Stimulated activated CD4-positive, alpha-beta T cell treated with anti-CD3 and anti-CD28 coated beads, Interleukin-2, amount 100 ng/mL, for 24 hours (primary cell): ENCODE data around the gene TTLL7.

ENCODE experiments used
- DNase-seq, 2 donors: peaks; one replicate each; pipeline ENCODE4 v3.0.0-alpha.2; 2020

Gene TTLL7

DNA sequence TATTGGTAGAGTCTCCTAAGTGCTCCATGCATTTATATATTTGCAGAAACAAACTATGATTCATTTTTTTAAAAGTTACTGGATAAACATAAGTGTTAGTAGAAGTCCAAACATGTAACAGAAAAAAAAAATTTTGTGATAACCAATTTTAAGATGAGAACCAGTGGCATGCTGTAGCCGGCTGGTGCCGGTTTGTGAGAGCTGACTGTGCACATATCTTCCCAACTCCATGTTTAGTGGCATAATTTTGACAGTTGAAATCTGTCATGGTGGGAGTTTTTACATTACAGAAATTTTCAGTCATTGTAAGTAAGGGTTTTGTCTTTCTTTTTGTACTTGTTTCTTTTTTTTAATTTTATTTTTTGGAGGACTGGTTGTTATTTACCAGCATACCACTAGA lies 141.2 kb downstream of the TTLL7 start:
- DNase-seq = no peak

DNA sequence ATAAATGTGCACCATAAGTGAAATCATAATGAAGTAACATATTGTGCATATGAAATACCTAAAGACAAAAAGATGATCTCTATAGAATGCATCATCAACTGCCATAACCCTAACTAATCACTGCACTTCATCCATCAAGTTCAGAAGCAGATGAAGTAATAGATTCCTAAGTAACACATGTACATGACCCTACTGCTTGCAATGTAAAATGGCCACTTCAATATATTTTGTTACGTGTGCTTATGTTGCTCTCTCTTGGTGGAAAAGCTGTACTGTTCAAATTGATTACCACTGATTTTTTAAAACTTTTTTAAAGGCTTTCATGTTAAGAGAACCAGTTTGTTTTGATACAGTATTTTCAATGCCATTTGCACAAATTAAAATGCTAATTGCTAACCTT lies 141.8 kb downstream of the TTLL7 start:
- no peak for DNase-seq

DNA sequence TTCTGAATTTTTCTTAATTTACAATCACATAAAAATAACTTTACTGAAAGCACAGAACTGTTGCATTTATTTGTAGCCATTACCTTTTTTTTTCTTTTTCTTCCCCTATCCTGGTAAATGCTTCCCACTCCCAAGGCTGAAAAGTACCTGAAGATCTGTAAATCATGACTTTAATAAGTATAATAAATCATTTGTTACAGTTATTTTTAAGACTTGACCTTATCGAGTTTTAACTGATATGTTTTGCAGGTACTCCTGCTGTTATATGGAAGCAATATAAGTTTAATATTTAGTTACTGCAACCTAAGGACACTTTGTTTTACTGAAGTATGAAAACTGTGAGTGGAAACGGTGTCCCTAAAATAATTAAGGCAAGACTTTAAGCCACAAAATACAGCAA lies 142.6 kb downstream of the TTLL7 start:
- no peak for DNase-seq

DNA sequence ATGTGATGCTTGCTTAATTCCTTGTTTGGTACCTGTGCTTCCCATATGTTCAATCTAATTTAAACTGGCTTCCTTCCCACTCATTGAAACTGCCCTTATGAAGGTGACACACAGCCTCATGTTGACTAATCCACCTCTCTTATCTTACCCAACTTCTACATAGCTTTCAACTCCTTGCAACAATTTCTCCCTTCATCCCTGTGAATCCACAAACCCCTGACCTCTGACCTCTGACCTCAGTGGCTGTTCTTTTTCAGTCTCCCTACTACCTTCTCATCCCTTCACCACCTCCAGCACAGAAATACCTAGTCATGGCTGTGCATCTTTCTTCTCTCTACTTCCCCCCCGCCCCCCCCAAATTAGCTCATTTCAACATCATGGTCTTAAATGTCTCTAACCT lies 144.5 kb downstream of the TTLL7 start:
- no peak for DNase-seq

DNA sequence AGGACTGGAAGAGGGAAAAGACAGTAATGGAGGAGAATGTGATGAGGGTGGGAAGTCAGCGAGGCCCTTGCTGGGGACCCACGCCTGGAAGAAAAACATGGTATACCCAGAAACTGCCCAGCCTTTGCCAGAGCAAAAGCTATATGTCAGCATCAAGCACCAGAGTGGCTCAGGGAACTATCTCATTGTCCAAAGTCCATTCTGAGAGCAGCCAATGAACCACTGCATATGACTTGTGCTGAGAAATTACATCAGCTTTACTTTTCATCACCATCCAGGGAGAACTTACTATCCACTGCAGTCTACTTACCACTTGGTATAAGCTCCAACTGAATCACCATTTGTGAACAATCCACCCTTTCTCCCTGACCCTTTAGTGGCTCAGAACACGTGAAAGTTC lies 148.1 kb downstream of the TTLL7 start:
- DNase-seq = no peak

DNA sequence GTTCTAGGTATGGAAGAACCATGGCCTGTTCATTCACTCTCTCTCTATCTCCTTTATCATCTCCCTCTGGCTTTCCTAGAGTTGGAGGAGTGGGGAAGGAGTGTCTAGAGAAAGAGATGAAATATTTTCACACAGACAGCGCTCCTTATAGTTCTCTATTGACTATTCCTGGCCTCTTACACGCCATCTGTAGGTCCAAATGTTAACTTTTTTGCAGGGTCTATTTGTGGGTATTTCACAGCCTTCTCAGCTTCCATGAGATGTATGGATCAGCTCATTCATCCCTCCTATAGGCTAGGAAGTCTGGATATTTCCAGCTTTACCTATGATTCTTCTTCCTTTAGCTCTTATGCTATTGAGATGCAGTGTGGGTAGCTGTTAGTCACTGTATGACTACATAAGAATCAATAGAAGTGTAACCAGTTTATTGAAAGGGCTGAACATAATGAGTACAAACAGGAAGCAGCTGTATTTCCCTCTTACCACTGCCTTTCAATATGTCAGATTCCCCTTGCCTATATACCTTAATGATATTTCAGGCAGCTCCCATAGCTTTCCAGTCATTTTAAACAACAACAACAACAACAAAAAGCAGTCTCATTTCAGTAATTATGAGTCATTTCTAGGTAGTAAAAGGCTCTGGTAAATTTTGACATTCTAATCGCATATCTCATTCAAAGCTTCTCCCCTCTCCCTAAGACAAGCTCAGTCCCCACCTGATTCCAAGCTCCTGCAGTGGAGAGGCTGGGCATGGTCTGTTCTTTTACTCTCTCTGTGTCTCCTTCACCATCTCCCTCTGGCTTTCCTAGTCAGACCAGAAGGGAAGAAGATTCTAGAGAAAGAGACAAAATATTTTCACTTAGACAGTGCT lies 149.5 kb downstream of the TTLL7 start:
- no peak for DNase-seq

DNA sequence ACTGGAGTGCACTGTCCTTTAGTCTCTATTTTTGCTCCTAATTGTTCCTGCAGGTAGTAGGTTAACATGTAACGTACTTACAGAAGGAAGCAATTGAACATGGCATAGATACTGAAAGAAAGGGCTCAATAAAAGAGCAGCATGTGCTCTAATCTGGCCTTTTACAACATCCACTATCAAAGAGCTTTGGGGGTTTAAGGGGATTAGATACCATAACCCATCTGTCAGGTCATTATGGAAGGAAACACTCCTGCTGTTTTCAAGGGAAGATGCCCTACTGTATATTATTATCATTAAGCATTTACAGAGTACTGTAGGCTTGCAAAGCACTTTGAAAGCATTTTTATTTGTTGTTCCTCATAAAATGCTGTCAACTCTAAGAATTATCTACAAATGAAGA lies 152.8 kb downstream of the TTLL7 start:
- no peak for DNase-seq

DNA sequence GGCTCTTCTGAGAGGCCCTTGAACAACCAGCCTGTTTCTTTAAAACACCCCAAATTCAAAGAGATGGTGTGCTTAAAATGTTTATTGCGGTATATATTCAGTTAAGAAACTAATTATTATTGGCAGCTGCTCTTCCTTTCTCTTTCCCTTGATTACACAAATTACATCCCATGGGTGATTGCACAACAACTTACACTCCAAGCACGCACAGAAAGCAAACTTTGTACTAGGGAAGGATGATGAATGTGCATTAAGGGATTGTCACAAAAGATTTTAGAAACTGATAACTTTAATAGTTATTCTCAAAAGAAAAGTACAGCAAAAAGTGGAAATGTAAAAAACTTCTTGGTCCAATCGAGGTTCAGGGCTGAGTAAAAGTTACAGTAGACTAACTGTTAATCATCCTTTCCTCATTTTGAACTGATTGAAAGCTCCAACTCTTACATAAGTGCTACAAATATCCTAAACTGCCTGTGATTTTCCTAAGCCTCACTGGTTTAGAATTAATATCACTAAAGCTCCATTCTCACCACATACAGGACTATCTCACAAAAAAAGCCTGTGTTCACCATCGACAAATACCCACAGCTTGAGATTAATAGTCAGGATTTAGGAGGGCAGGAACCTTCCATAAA lies 153.4 kb downstream of the TTLL7 start:
- no peak for DNase-seq

DNA sequence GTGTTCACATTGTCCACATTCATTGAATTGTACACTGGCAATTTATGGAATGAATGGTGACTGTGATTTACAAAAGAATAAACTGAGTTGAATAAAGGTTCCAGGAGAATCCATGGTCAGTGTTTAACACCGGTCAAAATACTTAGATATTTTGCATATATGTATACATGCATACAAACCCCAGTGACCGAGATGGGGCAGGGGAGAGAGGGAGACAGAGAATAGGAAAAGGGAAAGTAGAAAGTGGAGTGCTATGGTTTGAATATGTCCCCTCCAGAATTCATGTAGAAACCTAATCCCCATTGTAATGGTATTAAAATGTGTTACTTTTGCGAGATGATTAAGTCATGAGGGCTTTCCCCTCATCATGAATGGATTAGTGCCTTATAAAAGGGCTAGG lies 154.4 kb downstream of the TTLL7 start:
- DNase-seq = no peak

DNA sequence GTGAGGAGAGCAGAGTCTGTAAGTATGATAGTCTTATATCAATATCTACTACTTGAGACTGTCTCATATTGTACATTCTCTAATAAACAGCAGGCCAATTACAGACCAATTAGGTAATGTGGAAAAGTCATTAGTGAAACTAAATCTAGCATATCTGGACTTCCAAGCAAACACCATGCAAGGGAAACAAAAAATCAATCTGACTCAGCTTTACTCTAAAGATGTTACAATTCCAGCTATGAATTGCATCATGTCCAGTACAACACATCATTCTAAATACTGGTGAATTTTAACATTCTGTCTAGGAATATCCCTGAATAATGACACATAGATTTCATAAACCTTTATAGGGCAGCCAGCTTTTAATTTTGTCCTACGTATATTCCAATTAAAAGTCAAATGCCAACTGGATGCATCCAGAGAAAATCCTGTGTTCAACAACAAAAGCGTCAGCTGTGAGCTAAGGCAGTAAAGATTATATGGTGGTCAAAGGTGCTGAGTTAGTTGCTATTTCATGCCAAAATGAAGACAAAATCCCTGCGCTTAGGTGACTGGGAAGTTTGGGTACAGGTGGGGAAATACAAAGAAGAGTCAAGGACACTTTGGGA lies 159.3 kb downstream of the TTLL7 start:
- DNase-seq = no peak

DNA sequence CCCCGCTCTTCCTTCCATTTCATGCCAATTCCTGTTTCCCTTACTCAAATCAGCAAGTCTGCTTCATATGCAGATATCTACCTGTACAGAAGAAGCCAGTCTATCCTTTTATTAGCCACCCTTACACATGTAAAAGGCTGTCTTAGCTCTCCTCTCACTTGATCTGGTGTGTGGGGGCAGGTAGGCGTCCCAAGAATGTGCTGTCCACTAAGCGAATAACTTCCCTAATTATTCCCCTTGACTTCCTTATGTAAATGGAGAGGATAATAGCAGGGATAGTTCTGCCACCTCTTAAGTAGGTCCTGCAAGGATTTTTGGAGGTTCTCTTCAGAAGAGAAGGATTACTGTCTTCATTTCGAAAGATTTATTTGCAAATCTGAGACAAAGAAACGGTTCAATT lies 160.4 kb downstream of the TTLL7 start:
- no peak for DNase-seq

DNA sequence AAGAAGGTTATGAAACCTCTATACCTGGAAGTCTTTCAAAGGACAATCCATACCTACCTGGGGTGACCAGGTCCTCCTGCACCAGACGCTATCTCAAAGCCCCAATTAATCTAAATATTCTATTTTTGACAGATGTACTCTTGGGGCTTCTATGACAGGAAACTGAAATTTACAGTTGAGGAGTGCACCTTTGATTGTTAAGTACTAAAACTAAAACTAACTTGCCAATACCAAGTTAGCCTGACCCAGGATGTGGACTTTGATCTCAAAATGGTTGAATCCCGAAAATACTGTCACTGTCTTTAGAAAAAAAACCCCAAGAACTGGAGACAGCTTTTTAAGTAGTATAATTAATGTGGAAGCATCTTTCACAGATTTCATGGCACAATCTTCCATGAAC lies 162.4 kb downstream of the TTLL7 start:
- no peak for DNase-seq

DNA sequence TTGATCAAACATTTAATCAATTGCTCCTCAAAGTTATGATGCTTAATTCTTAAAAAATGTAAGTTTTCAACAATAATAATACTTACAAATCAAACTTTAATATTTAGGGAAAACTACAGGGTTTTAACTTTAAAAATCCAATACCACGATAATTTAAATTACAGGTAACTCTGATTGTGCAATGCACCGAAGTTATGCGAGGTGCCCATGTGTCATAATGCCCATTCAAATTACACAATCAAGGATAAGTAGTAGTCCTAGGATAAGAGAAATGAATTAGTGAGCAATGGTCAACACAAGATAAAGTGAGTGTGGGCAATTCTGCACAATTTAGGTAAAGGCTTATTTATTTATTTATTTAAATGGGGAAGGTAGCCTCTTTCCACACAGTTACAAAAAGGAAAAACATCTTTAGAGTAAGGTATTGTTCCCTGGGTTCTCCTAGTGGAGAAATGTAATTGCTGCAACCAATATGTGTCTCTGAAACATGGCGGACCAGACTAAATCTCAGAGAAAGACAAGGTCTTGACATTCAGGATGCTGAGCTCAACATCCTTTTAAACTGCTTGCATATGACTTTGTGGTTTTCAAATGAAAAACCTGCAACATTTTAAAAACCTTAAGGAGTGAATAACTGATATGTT lies 164.2 kb downstream of the TTLL7 start:
- DNase-seq = no peak

DNA sequence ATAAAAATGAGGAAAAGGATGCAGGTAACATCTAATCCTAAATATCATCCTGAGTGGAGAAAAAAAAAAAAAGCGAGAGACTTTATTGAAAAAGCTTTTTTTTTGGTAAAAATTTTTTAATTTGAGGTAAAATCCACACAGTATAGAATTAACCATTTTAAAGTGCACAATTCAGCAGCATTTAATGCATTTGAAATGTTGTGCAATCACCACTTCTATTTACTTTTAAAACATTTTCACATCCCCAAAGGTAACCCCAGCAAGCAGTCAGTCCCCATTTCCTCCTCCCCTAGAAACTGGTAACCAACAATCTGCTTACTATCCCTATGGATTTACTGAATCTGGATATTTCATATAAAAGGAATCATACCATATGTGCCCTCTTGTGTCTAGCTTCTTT lies 166.7 kb downstream of the TTLL7 start:
- DNase-seq = no peak

DNA sequence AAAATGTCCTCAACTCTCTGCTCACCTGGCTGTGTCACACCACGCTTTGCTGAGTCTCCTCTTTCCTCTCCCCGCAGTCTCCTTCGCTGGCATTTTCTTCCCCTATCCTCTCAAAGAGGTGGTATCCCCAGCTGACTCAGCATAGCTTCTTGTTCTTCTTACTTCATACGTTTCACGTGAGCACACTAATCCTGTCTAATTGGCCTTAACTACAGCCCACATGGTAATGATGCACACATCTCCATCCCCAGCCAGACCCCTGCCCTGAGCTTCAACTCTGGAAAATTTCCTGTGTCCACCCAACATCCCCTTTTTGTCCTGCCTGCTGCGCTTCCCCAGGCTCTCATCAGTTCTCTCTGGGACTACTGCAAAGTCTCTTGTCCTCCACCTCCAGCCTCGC lies 169.8 kb downstream of the TTLL7 start:
- no peak for DNase-seq

DNA sequence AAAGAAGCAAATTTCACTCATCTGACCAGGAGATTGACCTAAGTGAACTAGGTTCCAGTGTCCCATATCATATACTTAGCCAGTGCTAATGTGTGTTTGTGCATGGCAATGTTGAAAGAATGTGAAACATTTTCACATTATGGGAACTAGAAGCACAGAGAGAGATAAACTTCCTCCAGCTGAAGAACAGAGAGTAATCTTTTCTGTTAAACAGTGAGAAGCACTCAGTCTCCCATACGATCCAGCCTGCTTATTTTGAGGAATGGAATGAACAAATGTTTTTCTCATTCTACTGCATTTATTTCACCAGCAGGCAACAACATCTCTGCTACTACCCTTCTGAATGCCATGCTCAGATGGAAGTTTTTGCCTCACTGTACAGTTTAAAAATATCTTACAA lies 170.5 kb downstream of the TTLL7 start:
- DNase-seq = no peak

DNA sequence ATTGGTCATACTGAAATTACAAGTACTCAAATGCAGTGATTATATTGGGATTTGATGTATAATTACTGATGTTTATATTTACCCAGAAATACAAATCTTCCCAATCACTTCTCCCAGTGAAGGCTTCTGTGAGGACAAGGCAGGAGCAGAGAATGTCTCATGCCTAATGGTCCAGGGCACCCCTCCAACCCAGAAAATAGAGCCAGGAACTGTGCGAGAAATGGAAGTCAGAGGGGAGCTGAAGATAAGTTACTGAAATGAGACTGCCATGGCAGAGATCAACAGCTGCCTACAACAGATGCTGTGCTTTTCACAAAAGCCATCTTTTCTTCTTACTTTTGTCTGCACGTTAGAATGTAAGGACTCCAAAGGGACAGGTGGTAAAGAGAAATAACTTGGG lies 171.2 kb downstream of the TTLL7 start:
- no peak for DNase-seq

DNA sequence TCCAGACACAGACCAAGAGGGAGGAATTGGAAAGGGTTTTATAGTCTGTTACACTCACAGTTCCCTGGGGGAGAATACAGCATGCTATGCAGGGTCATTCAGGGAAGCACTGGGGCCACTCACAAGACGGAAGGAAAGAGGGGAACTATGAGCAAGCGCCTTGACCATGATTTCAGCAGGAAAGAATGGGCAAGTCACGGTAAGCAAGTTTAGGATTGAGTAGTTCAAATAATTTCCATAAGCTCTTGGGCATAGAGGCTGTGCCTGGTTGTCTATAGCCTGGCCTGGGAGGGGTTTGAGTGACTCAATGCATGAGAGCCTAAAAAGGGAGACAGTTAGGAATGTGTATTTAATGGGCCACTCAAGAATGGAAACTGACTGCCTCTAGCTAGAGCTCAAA lies 176.7 kb downstream of the TTLL7 start:
- DNase-seq = no peak

DNA sequence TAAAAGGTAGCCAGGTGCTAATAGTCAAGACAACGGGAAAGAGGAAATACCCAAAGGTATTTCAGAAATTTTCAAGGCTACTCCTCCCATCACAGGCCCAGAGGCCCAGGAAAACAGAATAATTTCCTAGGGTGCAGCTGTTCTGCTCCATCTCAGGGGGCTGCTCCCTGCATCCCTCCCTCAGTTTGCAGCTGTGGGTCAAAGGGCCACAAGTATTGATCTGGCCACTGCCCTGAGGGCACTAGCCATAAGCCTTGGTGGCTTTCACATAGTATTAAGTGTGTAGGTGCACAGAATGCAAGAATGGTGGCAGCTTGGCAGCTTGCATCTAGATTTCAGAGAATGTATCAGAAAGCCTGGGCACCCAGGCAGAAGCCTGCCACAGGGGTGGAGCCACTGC lies 179.5 kb downstream of the TTLL7 start:
- no peak for DNase-seq

DNA sequence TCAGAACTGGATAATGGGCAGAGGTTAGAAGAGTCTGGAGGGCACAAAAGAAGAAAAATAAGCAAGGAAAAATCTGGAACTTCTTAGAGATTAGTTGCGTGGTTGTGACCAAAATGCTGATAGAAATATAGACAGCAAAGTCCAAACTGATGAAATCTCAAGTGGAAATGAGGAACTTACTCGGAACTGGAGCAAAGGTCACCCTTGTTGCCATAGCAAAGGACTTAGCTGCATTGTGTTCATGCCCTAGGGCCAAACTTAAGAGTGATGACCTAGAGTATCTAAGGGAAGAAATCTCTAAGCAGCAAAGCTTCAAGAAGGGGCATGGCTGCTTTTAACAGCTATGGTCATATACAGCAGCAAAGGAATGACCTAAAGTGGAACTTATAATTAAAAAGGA lies 180.0 kb downstream of the TTLL7 start:
- no peak for DNase-seq

DNA sequence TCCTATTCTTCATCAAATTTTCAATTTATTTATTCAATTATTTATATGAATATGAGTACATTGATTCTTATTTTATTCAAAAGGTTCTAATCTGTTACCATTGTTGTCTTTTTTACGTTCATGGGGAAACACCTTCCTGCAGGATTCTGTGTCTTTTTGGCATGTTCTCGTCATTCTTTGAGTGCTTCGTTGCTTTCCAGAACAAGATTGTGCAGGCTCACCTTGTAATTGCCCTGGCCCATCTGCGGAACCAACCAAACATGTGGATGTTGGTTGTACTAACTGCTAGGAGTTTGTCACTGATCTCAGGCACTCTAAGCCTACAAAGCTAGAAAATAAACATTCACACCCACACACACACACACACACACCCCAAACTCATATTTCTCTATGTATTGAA lies 182.1 kb downstream of the TTLL7 start:
- no peak for DNase-seq

DNA sequence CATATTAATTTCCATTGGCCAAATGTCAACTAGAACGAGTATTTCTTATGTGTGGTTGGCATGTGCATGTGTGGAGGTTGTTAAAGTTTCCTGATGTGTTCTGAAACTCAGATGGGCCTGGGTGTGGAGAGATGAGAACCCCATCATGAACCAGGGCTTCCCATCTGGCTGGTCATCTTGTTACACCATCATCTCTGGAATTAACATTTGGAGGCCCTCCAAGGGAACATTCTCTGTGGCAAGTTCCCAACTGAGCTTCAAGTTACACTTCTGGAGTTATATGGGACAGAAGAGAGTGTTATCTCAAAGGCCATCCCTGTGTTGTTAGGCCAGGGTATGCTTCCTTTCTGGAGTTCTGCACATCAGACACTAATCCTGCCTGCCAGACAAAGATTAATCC lies 183.6 kb downstream of the TTLL7 start:
- no peak for DNase-seq
